BJ (cell line): ENCODE data around the gene ANXA9. TPM values are rescaled to one million over a fixed set of nuclear protein-coding genes. Genes with fewer than 3 reads are reported as not detected.

Experiments
- CTCF ChIA-PET: fragments of 350-600 bp; formaldehyde crosslinking; extraction: SDS; loops from one replicate; lab custom pipeline; 2021; ENCODE audit warnings: antibody characterized with exemption, inconsistent platforms; lab: Yijun Ruan, JAX
- POLR2A ChIA-PET: fragments of 300-600 bp; sonication (Branson Sonifier 250); formaldehyde crosslinking; extraction: SDS; loops from one replicate; lab custom pipeline; 2021; ENCODE audit warnings: antibody characterized with exemption; lab: Charles Lee
- DNase-seq: peaks from one replicate; pipeline ENCODE4 v3.0.0-alpha.2; 2011; ENCODE audit warnings: low read depth
- H3K27me3 ChIP-seq: 2 replicates; pipeline ENCODE4 v1.6.0; 2011; ENCODE audit warnings: low read length; ENCODE audit not compliant: control insufficient read depth, insufficient read depth
- H3K36me3 ChIP-seq: 2 replicates; pipeline ENCODE4 v1.5.1; 2011; ENCODE audit warnings: low read length; ENCODE audit not compliant: control insufficient read depth, insufficient read depth
- H3K4me3 ChIP-seq: 2 replicates; pipeline ENCODE4 v1.5.1; 2011; ENCODE audit warnings: low read depth, mild to moderate bottlenecking, control low read depth, low read length
- polyA plus RNA-seq: library from polyadenylated mRNA; depleted of rRNA; stranded (reverse); fragments of >200 nt; gene quantifications from 2 replicates; pipeline ENCODE4 v1.2.3, GENCODE V29; 2011; rRNA removed
- small RNA-seq: library from RNA; depleted of rRNA; stranded (forward); fragments of <200 nt; gene quantifications from one replicate; pipeline ENCODE3, GENCODE V24; 2012; ENCODE audit warnings: low replicate concordance, low read depth; ENCODE audit not compliant: insufficient read length
- TF ChIP-seq, protein P1 (sequence below): IDR thresholded peaks from 2 replicates; pipeline ENCODE4 v1.5.1; 2011; ENCODE audit warnings: low read depth, mild to moderate bottlenecking, control low read depth, inconsistent platforms, low read length, moderate library complexity; ENCODE audit not compliant: insufficient read depth

Gene ANXA9
- polyA plus RNA-seq, 1 experiment = 0.21 TPM

- CTCF ChIA-PET = interaction anchor here (1.4 to 5.7 kb wide), 2 partner anchors 11 to 12 kb away, joined by 3 to 26 read pairs; partner anchors contain the start of gene C1orf56
- POLR2A ChIA-PET = no interaction called here
- no peak for DNase-seq
- TF ChIP-seq, protein P1, sequence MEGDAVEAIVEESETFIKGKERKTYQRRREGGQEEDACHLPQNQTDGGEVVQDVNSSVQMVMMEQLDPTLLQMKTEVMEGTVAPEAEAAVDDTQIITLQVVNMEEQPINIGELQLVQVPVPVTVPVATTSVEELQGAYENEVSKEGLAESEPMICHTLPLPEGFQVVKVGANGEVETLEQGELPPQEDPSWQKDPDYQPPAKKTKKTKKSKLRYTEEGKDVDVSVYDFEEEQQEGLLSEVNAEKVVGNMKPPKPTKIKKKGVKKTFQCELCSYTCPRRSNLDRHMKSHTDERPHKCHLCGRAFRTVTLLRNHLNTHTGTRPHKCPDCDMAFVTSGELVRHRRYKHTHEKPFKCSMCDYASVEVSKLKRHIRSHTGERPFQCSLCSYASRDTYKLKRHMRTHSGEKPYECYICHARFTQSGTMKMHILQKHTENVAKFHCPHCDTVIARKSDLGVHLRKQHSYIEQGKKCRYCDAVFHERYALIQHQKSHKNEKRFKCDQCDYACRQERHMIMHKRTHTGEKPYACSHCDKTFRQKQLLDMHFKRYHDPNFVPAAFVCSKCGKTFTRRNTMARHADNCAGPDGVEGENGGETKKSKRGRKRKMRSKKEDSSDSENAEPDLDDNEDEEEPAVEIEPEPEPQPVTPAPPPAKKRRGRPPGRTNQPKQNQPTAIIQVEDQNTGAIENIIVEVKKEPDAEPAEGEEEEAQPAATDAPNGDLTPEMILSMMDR = no peak
- H3K27me3 ChIP-seq = no peaks in the 10 kb centered on the region
- peaks cover 5% of the 10 kb centered on the region for H3K36me3 ChIP-seq
- H3K4me3 ChIP-seq = no peak within 1 kb of the TSS
Observed at GRCh38 chr1:151036356-151036755, 54.3 kb downstream of the ANXA9 start, which contains the start of gene BNIPL. TSS of gene BNIPL (plus strand) at chr1:151036586. CDS start at chr1:151036726, 140 bp downstream.

- TF ChIP-seq, protein P1 = no peak
- Histone ChIP-seq H3K36me3 (peaks cover 3% of the 10 kb centered on the region), H3K27me3 (no peaks in the 10 kb centered on the region), H3K4me3 (no peak overlapping the region)
- ChIA-PET CTCF (interaction anchor here (1.4 to 5.7 kb wide), 2 partner anchors 11 to 12 kb away, joined by 3 to 26 read pairs; partner anchors contain the start of gene C1orf56), POLR2A (no interaction called here)
- no peak for DNase-seq
Observed at GRCh38 chr1:151037032-151037431, 54.9 kb downstream of the ANXA9 start.

DNA sequence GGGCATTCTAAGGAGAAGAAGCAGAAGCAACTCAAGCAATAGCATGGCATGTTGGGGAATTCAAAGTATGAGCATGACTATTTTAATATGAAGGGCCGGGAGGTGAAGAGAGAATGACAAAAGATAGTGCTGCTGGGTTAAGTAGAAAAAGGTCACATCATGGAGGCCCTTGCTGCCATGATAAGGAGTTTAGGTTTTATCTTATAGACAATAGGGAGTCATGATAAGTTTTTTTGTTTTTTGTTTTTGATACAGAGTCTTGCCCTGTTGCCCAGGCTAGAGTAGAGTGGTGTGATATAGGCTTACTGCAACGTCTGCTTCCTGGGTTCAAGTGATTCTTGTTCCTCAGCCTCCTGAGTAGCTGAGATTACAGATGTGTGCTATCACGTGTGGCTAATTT, 57.4 kb downstream of the ANXA9 start:
- Histone ChIP-seq H3K4me3 (no peak overlapping the region), H3K36me3 (peaks cover 2% of the 10 kb centered on the region; the same call in 1 of the 2 replicates), H3K27me3 (no peaks in the 10 kb centered on the region)
- CTCF ChIA-PET = interaction anchor here (1.6 to 5.7 kb wide), 2 partner anchors 9 to 14 kb away, joined by 5 to 26 read pairs; partner anchors contain the start of gene C1orf56
- POLR2A ChIA-PET = no interaction called here
- TF ChIP-seq, protein P1 = no peak
- DNase-seq = no peak

- no peaks in the 10 kb centered on the region for H3K36me3 ChIP-seq
- ChIA-PET POLR2A (no interaction called here), CTCF (interaction anchor here (0.6 to 2.4 kb wide), 2 partner anchors 18 to 66 kb away, joined by 4 to 11 read pairs; no protein-coding TSS in a partner anchor)
- no peak for DNase-seq
- H3K4me3 ChIP-seq = no peak overlapping the region
- no peaks in the 10 kb centered on the region for H3K27me3 ChIP-seq
- TF ChIP-seq, protein P1 = no peak
Observed at GRCh38 chr1:151043163-151043562, 61.1 kb downstream of the ANXA9 start.

Small RNAs within 50 kb of the gene (small RNA-seq; reads per million reads assigned to genes)
- not detected for gene RNU6-884P

Other genes starting within 250 kb of the ANXA9 start
- 1.1 and 1.5 TPM in 2 replicates for gene CTSS, start 216.5 kb upstream of the ANXA9 start, polyA plus RNA-seq
- 70.7 and 91.1 TPM in 2 replicates for gene CTSK, start 174.0 kb upstream of the ANXA9 start, polyA plus RNA-seq
- 31.4 and 38.8 TPM in 2 replicates for gene ARNT, start 105.7 kb upstream of the ANXA9 start, polyA plus RNA-seq
- gene CTXND2, start 95.2 kb upstream of the ANXA9 start, polyA plus RNA-seq = not detected in 2 replicates
- gene SETDB1, start 55.9 kb upstream of the ANXA9 start, polyA plus RNA-seq = 26.2 and 30.7 TPM in 2 replicates
- gene CERS2, start 7.5 kb upstream of the ANXA9 start, polyA plus RNA-seq = 202 and 239 TPM in 2 replicates
- 9.7 and 13.0 TPM in 2 replicates for gene MINDY1, start 24.6 kb downstream of the ANXA9 start, polyA plus RNA-seq
- 16.2 and 17.0 TPM in 2 replicates for gene PRUNE1, start 26.2 kb downstream of the ANXA9 start, polyA plus RNA-seq
- 0.18 and 0.31 TPM in 2 replicates for gene BNIPL, start 54.3 kb downstream of the ANXA9 start, polyA plus RNA-seq
- gene C1orf56, start 65.5 kb downstream of the ANXA9 start, polyA plus RNA-seq = 1.6 and 2.0 TPM in 2 replicates
- 59.3 and 60.4 TPM in 2 replicates for gene CDC42SE1, start 77.3 kb downstream of the ANXA9 start, polyA plus RNA-seq
- gene MLLT11, start 78.1 kb downstream of the ANXA9 start, polyA plus RNA-seq = 4.1 and 6.5 TPM in 2 replicates
- 16.2 and 16.7 TPM in 2 replicates for gene GABPB2, start 88.5 kb downstream of the ANXA9 start, polyA plus RNA-seq
- gene SEMA6C, start 164.3 kb downstream of the ANXA9 start, polyA plus RNA-seq = 1.5 and 1.8 TPM in 2 replicates
- not detected in 2 replicates for gene TNFAIP8L2, start 174.4 kb downstream of the ANXA9 start, polyA plus RNA-seq
- gene LYSMD1, start 183.6 kb downstream of the ANXA9 start, polyA plus RNA-seq = 8.5 and 10.2 TPM in 2 replicates
- 27.4 and 29.7 TPM in 2 replicates for gene SCNM1, start 183.9 kb downstream of the ANXA9 start, polyA plus RNA-seq
- gene TMOD4, start 193.7 kb downstream of the ANXA9 start, polyA plus RNA-seq = 0.16 and 0.18 TPM in 2 replicates
- gene VPS72, start 207.9 kb downstream of the ANXA9 start, polyA plus RNA-seq = 60.4 and 71.0 TPM in 2 replicates
- 138 and 171 TPM in 2 replicates for gene PIP5K1A, start 216.3 kb downstream of the ANXA9 start, polyA plus RNA-seq